PC-3 (cell line): ENCODE measurements around the gene GLI1.

Source experiments
- CTCF ChIP-seq: fragments of 300-600 bp; sonication (generic); conservative IDR thresholded peaks from 2 replicates; pipeline ENCODE4 v1.5.1; 2017; ENCODE audit warnings: antibody characterized with exemption, low read depth, mild to moderate bottlenecking, low read length
- EZH2 ChIP-seq: fragments of 300-600 bp; sonication (generic); IDR thresholded peaks from one replicate; pipeline ENCODE4 v1.6.1; 2017; ENCODE audit warnings: antibody characterized with exemption, mild to moderate bottlenecking, low read length; ENCODE audit not compliant: unreplicated experiment
- EZH2phosphoT487 ChIP-seq: fragments of 300-600 bp; sonication (generic); IDR thresholded peaks from 2 replicates; pipeline ENCODE4 v1.6.1; 2018; ENCODE audit warnings: mild to moderate bottlenecking, antibody characterized with exemption, low read length, borderline replicate concordance

- TF ChIP-seq CTCF = no peak
- TF ChIP-seq EZH2 = no peak
- TF ChIP-seq EZH2phosphoT487 = no peak
Observed at GRCh38 chr12:57428965-57429364, 30.6 kb upstream of the GLI1 start.
